Kidney tubule cell (primary cell): ENCODE measurements around the gene NEK8.
A peak's percentile ranks its signal among the peaks of the same experiment; 100 is the strongest.

Source experiments
- DNase-seq: peaks from one replicate; pipeline ENCODE4 v3.0.0-alpha.2; 2018; ENCODE audit warnings: low spot score

The NEK8 gene

GRCh38 chr17:28744972-28745785, 16.6 kb downstream of the NEK8 start:
- DNase-seq, result peak; percentile 63

- peak; percentile 92 for DNase-seq
Observed at GRCh38 chr17:28745786-28746411, 17.3 kb downstream of the NEK8 start.

GRCh38 chr17:28746611-28747050, 18.0 kb downstream of the NEK8 start:
- DNase-seq, result peak; percentile 67

- peak; percentile 52 for DNase-seq
Observed at GRCh38 chr17:28747051-28747691, 18.6 kb downstream of the NEK8 start.

GRCh38 chr17:28747801-28748750, 19.5 kb downstream of the NEK8 start:
- no peak for DNase-seq

- DNase-seq, result no peak
Observed at GRCh38 chr17:28748852-28749515, 20.4 kb downstream of the NEK8 start.

- DNase-seq, result no peak
Observed at GRCh38 chr17:28749516-28750177, 21.1 kb downstream of the NEK8 start.

- DNase-seq, result peak; percentile 93
Observed at GRCh38 chr17:28750178-28751047, 21.8 kb downstream of the NEK8 start.

- no peak for DNase-seq
Observed at GRCh38 chr17:28751600-28752366, 23.2 kb downstream of the NEK8 start.

GRCh38 chr17:28755486-28755885, 26.9 kb downstream of the NEK8 start:
- peak; percentile 74 for DNase-seq

GRCh38 chr17:28756049-28756804, 27.6 kb downstream of the NEK8 start:
- no peak for DNase-seq

GRCh38 chr17:28758411-28759121, 30.0 kb downstream of the NEK8 start:
- DNase-seq, result no peak

- no peak for DNase-seq
Observed at GRCh38 chr17:28759256-28759865, 30.8 kb downstream of the NEK8 start.

GRCh38 chr17:28760601-28761562, 32.3 kb downstream of the NEK8 start:
- peak; percentile 78 for DNase-seq

GRCh38 chr17:28763137-28763799, 34.7 kb downstream of the NEK8 start:
- DNase-seq, result no peak
